HS-5 (cell line): ENCODE measurements around the gene POLR2E.

Experiments used
- DNase-seq: peaks from one replicate; pipeline ENCODE4 v3.0.0-alpha.2; 2012; ENCODE audit warnings: low read depth

POLR2E gene

GRCh38 chr19:1079566-1080111, 15.5 kb downstream of the POLR2E start:
- DNase-seq: no peak

- DNase-seq: no peak
Observed at GRCh38 chr19:1076951-1077350, 18.2 kb downstream of the POLR2E start.

- no peak for DNase-seq
Observed at GRCh38 chr19:1076046-1076386, 19.2 kb downstream of the POLR2E start.

- DNase-seq: no peak
Observed at GRCh38 chr19:1074544-1075283, 20.5 kb downstream of the POLR2E start.

GRCh38 chr19:1073956-1074517, 21.1 kb downstream of the POLR2E start:
- DNase-seq: no peak

- no peak for DNase-seq
Observed at GRCh38 chr19:1073063-1073955, 21.9 kb downstream of the POLR2E start.

- DNase-seq: no peak
Observed at GRCh38 chr19:1072371-1073015, 22.7 kb downstream of the POLR2E start.

GRCh38 chr19:1070931-1071791, 24.0 kb downstream of the POLR2E start:
- DNase-seq: no peak

- DNase-seq: no peak
Observed at GRCh38 chr19:1070576-1070930, 24.6 kb downstream of the POLR2E start.

- DNase-seq: no peak
Observed at GRCh38 chr19:1069009-1069779, 26.0 kb downstream of the POLR2E start.

- DNase-seq: no peak
Observed at GRCh38 chr19:1068009-1069001, 26.9 kb downstream of the POLR2E start.

GRCh38 chr19:1067341-1067957, 27.7 kb downstream of the POLR2E start:
- DNase-seq: no peak

GRCh38 chr19:1066748-1067340, 28.3 kb downstream of the POLR2E start, which contains the start of gene ARHGAP45:
TSS of gene ARHGAP45 (plus strand) at chr19:1067167. CDS start at chr19:1067406, 239 bp downstream.
- no peak for DNase-seq

GRCh38 chr19:1066251-1066747, 28.9 kb downstream of the POLR2E start:
- DNase-seq: no peak

GRCh38 chr19:1065606-1066109, 29.5 kb downstream of the POLR2E start:
- DNase-seq: no peak

GRCh38 chr19:1064661-1065605, 30.2 kb downstream of the POLR2E start:
- DNase-seq: no peak
